Measurements from ENCODE around the gene NTNG1. TPM values are rescaled to one million over a fixed set of nuclear protein-coding genes. Genes with fewer than 3 reads are reported as not detected.

NTNG1 gene
- total and polyA plus RNA-seq, 10 of the 15 experiments (the other 5 are each of a cell fraction or from before 2014, with no cell fraction given): 0.18 to 2.3 (median 1.1) TPM; not detected in 1

GRCh38 chr1:107297681-107298080, 156.8 kb downstream of the NTNG1 start (continued):
- TF ChIP-seq YBX1 (IDR thresholded peaks at IDR 0.05): no peak

GRCh38 chr1:107298526-107298925, 157.7 kb downstream of the NTNG1 start:
- ChIA-PET RAD21 (ENCODE audit: unreplicated experiment) (interaction anchor here (0.5 kb wide), 1 partner anchor 105 kb away, joined by 3 read pairs; no protein-coding TSS in a partner anchor), POLR2A (no interaction called here), CTCF (no interaction called here), SMC1A (ENCODE audit: uncharacterized antibody, unreplicated experiment) (interaction anchor here (0.6 kb wide), 1 partner anchor 1275 kb away, joined by 3 read pairs; no protein-coding TSS in a partner anchor)
- Histone ChIP-seq H4K20me1 (ENCODE audit: control insufficient read depth, insufficient read depth) (no peaks in the 10 kb centered on the region), H3K79me2 (ENCODE audit: control insufficient read depth, insufficient read depth, low read length) (no peaks in the 10 kb centered on the region), H3K27me3 (replicated peaks in 1 of 2; ENCODE audit: control insufficient read depth in 2 of 2, insufficient read depth in 2 of 2, low read length in 1 of 2) (no peaks in the 10 kb centered on the region), H3K36me3 (ENCODE audit: control insufficient read depth in 2 of 2, insufficient read depth in 2 of 2, low read length in 1 of 2) (no peaks in the 10 kb centered on the region), H3K4me1 (ENCODE audit: control insufficient read depth, insufficient read depth, low read length) (no peaks in the 10 kb centered on the region), H3K4me3 (no peak overlapping the region), H2AFZ (ENCODE audit: control insufficient read depth, low read depth, low read length) (no peak overlapping the region), H3K9ac (ENCODE audit: control insufficient read depth, insufficient read depth, low read length) (no peak overlapping the region), H3K9me3 (replicated peaks; ENCODE audit: control insufficient read depth, insufficient read depth, low read length) (no peaks in the 10 kb centered on the region), H3K4me2 (ENCODE audit: control insufficient read depth, insufficient read depth) (no peak overlapping the region), H3K27ac (ENCODE audit: control insufficient read depth, insufficient read depth) (no peak overlapping the region)
- no peak for ATAC-seq
- no peak for FAIRE-seq
- intact Hi-C loops (cut with micrococcal nuclease; ENCODE audit: unreplicated experiment): loop anchor here (10.0 kb wide), 1 partner anchor 546 kb away; no protein-coding TSS in a partner anchor
- in situ Hi-C loops (cut with MboI): loop anchor here (25.0 kb wide), 1 partner anchor 239 kb away; no protein-coding TSS in a partner anchor
- BruUV-seq (replicated peaks): no TSS peak
- 0% methylated on average over 1 of the region's 1 CpG for WGBS (ENCODE audit: insufficient coverage, insufficient replicate concordance, low lambda C conversion rate, missing lambda C conversion rate)
- no peak for TF ChIP-seq CTCF (IDR thresholded peaks at IDR 0.05 in 2 of 3, conservative IDR thresholded peaks at IDR 0.05 in 1 of 3; ENCODE audit: control insufficient read depth in 2 of 3, extremely low read depth in 1 of 3, insufficient read depth in 1 of 3, low read depth in 3 of 3, low read length in 3 of 3)
- TF ChIP-seq ZSCAN29 (IDR thresholded peaks at IDR 0.05): no peak
- TF ChIP-seq BCL11A (IDR thresholded peaks at IDR 0.05; ENCODE audit: low read depth, low read length): no peak
- TF ChIP-seq CBFB (IDR thresholded peaks at IDR 0.05; ENCODE audit: low read depth): no peak
- no peak for TF ChIP-seq CEBPB (IDR thresholded peaks at IDR 0.05; ENCODE audit: borderline replicate concordance in 1 of 2, low read depth in 2 of 2, low read length in 2 of 2)
- no peak for TF ChIP-seq NFIC (IDR thresholded peaks at IDR 0.05; ENCODE audit: low read depth, low read length)
- TF ChIP-seq, protein P1, sequence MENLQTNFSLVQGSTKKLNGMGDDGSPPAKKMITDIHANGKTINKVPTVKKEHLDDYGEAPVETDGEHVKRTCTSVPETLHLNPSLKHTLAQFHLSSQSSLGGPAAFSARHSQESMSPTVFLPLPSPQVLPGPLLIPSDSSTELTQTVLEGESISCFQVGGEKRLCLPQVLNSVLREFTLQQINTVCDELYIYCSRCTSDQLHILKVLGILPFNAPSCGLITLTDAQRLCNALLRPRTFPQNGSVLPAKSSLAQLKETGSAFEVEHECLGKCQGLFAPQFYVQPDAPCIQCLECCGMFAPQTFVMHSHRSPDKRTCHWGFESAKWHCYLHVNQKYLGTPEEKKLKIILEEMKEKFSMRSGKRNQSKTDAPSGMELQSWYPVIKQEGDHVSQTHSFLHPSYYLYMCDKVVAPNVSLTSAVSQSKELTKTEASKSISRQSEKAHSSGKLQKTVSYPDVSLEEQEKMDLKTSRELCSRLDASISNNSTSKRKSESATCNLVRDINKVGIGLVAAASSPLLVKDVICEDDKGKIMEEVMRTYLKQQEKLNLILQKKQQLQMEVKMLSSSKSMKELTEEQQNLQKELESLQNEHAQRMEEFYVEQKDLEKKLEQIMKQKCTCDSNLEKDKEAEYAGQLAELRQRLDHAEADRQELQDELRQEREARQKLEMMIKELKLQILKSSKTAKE (IDR thresholded peaks at IDR 0.05; ENCODE audit: low read depth, poor library complexity, severe bottlenecking): no peak
- TF ChIP-seq SIX5 (IDR thresholded peaks at IDR 0.05; ENCODE audit: low read depth, low read length, severe bottlenecking): no peak
- no peak for TF ChIP-seq RAD21 (IDR thresholded peaks at IDR 0.05; ENCODE audit: insufficient read depth, low read depth, low read length)
- no peak for TF ChIP-seq USF1 (IDR thresholded peaks at IDR 0.05; ENCODE audit: borderline replicate concordance, extremely low read length, insufficient read depth, low read depth, low read length)
- DNase-seq (ENCODE audit: low read depth, low spot score): no peak
